ENCODE measurements around the gene ASPSCR1. TPM values are rescaled to one million over a fixed set of nuclear protein-coding genes. Genes with fewer than 3 reads are reported as not detected.

ASPSCR1 gene
- total and polyA plus RNA-seq, 2 of the 4 experiments (the other 2 are of a cell fraction) = 7.2 to 17.2 TPM

GRCh38 chr17:81928544-81929252, 48.7 kb upstream of the ASPSCR1 start (continued):
- no peak for TF ChIP-seq RFX5 (IDR thresholded peaks at IDR 0.05; ENCODE audit: low read depth, low read length)
- TF ChIP-seq RAD21 (IDR thresholded peaks at IDR 0.05; ENCODE audit: low read length) = no peak

- in situ Hi-C loops (cut with MboI; ENCODE audit: low sequenced_read_pairs) = no loop called here
- intact Hi-C loops (cut with micrococcal nuclease) = no loop called here
- peaks cover 13 to 40% of the 10 kb centered on the region in 2 experiments; a peak in 3 of 4 replicates for H3K79me1 ChIP-seq (ENCODE audit: low read depth in 1 of 2, low read length in 2 of 2)
- TF ChIP-seq MAZ (IDR thresholded peaks at IDR 0.05; ENCODE audit: borderline replicate concordance, low read depth, low read length) (no peak), CEBPB (IDR thresholded peaks at IDR 0.05; ENCODE audit: low read depth, low read length) (no peak), SMC3 (IDR thresholded peaks at IDR 0.05; ENCODE audit: low read depth, low read length) (no peak), CHD1 (IDR thresholded peaks at IDR 0.05; ENCODE audit: low read depth, low read length) (no peak), FOS (IDR thresholded peaks at IDR 0.05; ENCODE audit: low read depth, low read length) (no peak), POLR2A (IDR thresholded peaks at IDR 0.05; ENCODE audit: low read depth, low read length) (no peak), MXI1 (IDR thresholded peaks at IDR 0.05; ENCODE audit: borderline replicate concordance, low read depth, low read length) (no peak), MAFK (IDR thresholded peaks at IDR 0.05; ENCODE audit: low read depth, low read length) (no peak), BHLHE40 (IDR thresholded peaks at IDR 0.05; ENCODE audit: low read depth, low read length) (no peak), RFX5 (IDR thresholded peaks at IDR 0.05; ENCODE audit: low read depth, low read length) (no peak), RAD21 (IDR thresholded peaks at IDR 0.05; ENCODE audit: low read length) (no peak), NFE2L2 (IDR thresholded peaks at IDR 0.05; ENCODE audit: low read depth, low read length) (no peak), RCOR1 (IDR thresholded peaks at IDR 0.05; ENCODE audit: insufficient replicate concordance, low read length) (no peak), CTCF (conservative IDR thresholded peaks at IDR 0.05; ENCODE audit: low read depth, low read length) (no peak)
Measured at GRCh38 chr17:81929253-81930141, 47.9 kb upstream of the ASPSCR1 start.

More at GRCh38 chr17:81929253-81930141, 47.9 kb upstream of the ASPSCR1 start:
- dilution Hi-C loops (cut with HindIII; ENCODE audit: low sequenced_read_pairs, unreplicated experiment) = no loop called here
- H3K9me1 ChIP-seq (ENCODE audit: insufficient read depth, low read length) = peaks cover 14% of the 10 kb centered on the region
- peaks cover 32% of the 10 kb centered on the region for H4K20me1 ChIP-seq (ENCODE audit: insufficient read depth, low read length)
- peaks cover 15% of the 10 kb centered on the region for H3K4me1 ChIP-seq (ENCODE audit: control insufficient read depth, insufficient read depth, low read length)
- peak overlapping the region; percentile 77 for H2AK9ac ChIP-seq (replicated peaks; ENCODE audit: low read depth, low read length, poor library complexity)
- H3K27me3 ChIP-seq (ENCODE audit: control insufficient read depth, insufficient read depth, low read length) = no peaks in the 10 kb centered on the region
- no peaks in the 10 kb centered on the region for H3K9me3 ChIP-seq (ENCODE audit: control insufficient read depth, insufficient read depth, low read length)
- H2BK5ac ChIP-seq (ENCODE audit: low read depth, low read length, poor library complexity, severe bottlenecking) = no peak overlapping the region
- H2AFZ ChIP-seq (replicated peaks; ENCODE audit: low read length, poor library complexity) = peak overlapping the region; percentile 48
- no TSS peak for BruUV-seq (replicated peaks)
- H2AK5ac ChIP-seq (ENCODE audit: low read depth, low read length) = peak overlapping the region; percentile 23; the same call in 1 of the 2 replicates
- H2BK15ac ChIP-seq (ENCODE audit: low read depth, low read length) = no peak overlapping the region
- WGBS, 2 experiments (ENCODE audit: extremely low coverage in 2 of 2, insufficient read length in 1 of 2) = 87% methylated on average over 9 of the region's 31 CpGs; no CpG with 5 or more reads in 1 of the 2 experiments
- H2BK120ac ChIP-seq (ENCODE audit: low read depth, low read length) = no peak overlapping the region
- ATAC-seq (ENCODE audit: low read depth) (no peak), DNase-seq (no peak)
- H4K8ac ChIP-seq (ENCODE audit: low read depth in 2 of 2, low read length in 2 of 2) = no peak overlapping the region
- H4K91ac ChIP-seq (ENCODE audit: insufficient read depth, low read depth, low read length) = no peak overlapping the region
- H3K23ac ChIP-seq (ENCODE audit: low read depth, low read length) = 0 out of 2 replicates have a peak overlapping the region, but pooled peaks have one; percentile 8
- no peak overlapping the region for H3K14ac ChIP-seq (replicated peaks; ENCODE audit: low read depth, low read length)
- H2BK20ac ChIP-seq (ENCODE audit: low read depth, low read length) = no peak overlapping the region
- ChIA-PET CTCF (interaction anchor here (1.3 kb wide), 1 partner anchor 90 kb away, joined by 3 read pairs; no protein-coding TSS in a partner anchor), POLR2A (ENCODE audit: unreplicated experiment) (no interaction called here)
- no peak overlapping the region for H3K9ac ChIP-seq (ENCODE audit: low read depth, low read length)
- H3K4me3 ChIP-seq (ENCODE audit: insufficient read depth, low read depth, low read length) = no peak overlapping the region
- H3K18ac ChIP-seq (ENCODE audit: low read depth, low read length) = no peak overlapping the region
- no peak overlapping the region for H3K27ac ChIP-seq (ENCODE audit: insufficient read depth, low read length)
- H3K56ac ChIP-seq (ENCODE audit: extremely low read depth, insufficient read depth, low read length) = no peak overlapping the region
- no peak overlapping the region for H4K5ac ChIP-seq (ENCODE audit: low read depth, low read length)
- H3K36me3 ChIP-seq (ENCODE audit: control insufficient read depth, insufficient read depth, low read length) = peaks cover 19% of the 10 kb centered on the region; the same call in 1 of the 2 replicates
- H3K4me2 ChIP-seq (ENCODE audit: low read depth, low read length) = no peak overlapping the region
- no peak overlapping the region for H3K4ac ChIP-seq (ENCODE audit: low read depth, low read length)
